Colonic mucosa (tissue), 4 donors: ENCODE data around the gene RABEP1. TPM values are rescaled to one million over a fixed set of nuclear protein-coding genes. Genes with fewer than 3 reads are reported as not detected.

ENCODE experiments used
- DNase-seq: peaks from one replicate; pipeline ENCODE4 v3.0.0-alpha.2; 2020
- H3K27ac ChIP-seq: fragments of 200-600 bp; one replicate; pipeline ENCODE4 v1.8.0; 2021
- H3K27me3 ChIP-seq: fragments of 200-600 bp; one replicate; pipeline ENCODE4 v1.8.0; 2021
- H3K36me3 ChIP-seq: fragments of 200-600 bp; one replicate; pipeline ENCODE4 v1.8.0; 2021
- H3K4me1 ChIP-seq: fragments of 200-600 bp; one replicate; pipeline ENCODE4 v1.8.0; 2021; ENCODE audit warnings: mild to moderate bottlenecking
- H3K4me3 ChIP-seq: fragments of 200-600 bp; one replicate; pipeline ENCODE4 v1.8.0; 2021
- H3K9ac ChIP-seq, 2 donors: one replicate each; pipeline ENCODE4 v1.7.0; 2013; ENCODE audit warnings: control low read depth in 2 of 2, low read depth in 2 of 2, low read length in 2 of 2
- H3K9me3 ChIP-seq: fragments of 200-600 bp; one replicate; pipeline ENCODE4 v1.8.0; 2021
- CTCF ChIP-seq: fragments of 200-600 bp; IDR thresholded peaks from one replicate; pipeline ENCODE4 v1.8.0; 2022; ENCODE audit warnings: antibody characterized with exemption, mild to moderate bottlenecking
- intact Hi-C: fragments of 100-400 bp; cut with DNase I; formaldehyde crosslinking; loops from one replicate; pipeline ENCODE4 v1.14.1; 2022
- total RNA-seq, 2 donors: library from RNA; stranded (reverse); fragmentation: NEBNext Ultra II Directional in 1 of 2; extraction: Animal tissue kit (Norgen Biotek cat#: 25700) in 1 of 2; gene quantifications; one replicate each; pipeline ENCODE4 v1.2.1, GENCODE V29; 2021
- donor health status: healthy.
- donor health status: DM: no; HTN: no; CAD: no.
- donor health status: DM: no; HTN: no; CAD: no.

The RABEP1 gene
- total RNA-seq, 2 donors from 2014 or later: 22.6 to 23.2 TPM

GRCh38 chr17:5396612-5397011, 114.5 kb downstream of the RABEP1 start:
- TF ChIP-seq CTCF: no peak
- no peak for DNase-seq
- intact Hi-C loops: no loop called here
- H3K9ac ChIP-seq: no peak overlapping the region
- peaks cover 8% of the 10 kb centered on the region for H3K36me3 ChIP-seq
- H3K27me3 ChIP-seq: no peaks in the 10 kb centered on the region
- H3K27ac ChIP-seq: no peak overlapping the region
- H3K4me1 ChIP-seq: no peaks in the 10 kb centered on the region
- no peak overlapping the region for H3K4me3 ChIP-seq
- no peaks in the 10 kb centered on the region for H3K9me3 ChIP-seq

DNA sequence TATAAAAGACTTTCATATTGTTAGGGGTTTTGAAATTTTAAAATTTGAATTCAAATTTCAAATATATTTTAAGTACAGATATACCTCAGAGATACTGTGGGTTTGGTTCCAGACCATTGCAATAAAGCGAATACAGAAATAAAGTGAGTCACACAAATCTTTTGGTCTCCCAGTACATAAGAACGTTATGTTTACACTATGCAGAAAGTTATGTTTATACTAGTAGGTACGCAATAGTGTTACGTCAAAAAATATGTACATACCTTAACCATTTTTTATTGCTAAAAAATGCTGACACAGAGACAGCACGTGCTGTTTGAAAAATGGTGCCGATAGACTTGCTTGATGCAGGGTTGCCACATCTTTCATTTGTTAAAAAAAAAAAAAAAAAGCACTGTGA, 117.7 kb downstream of the RABEP1 start:
- no peak for TF ChIP-seq CTCF
- no peaks in the 10 kb centered on the region for H3K4me1 ChIP-seq
- H3K9ac ChIP-seq: no peak overlapping the region
- H3K36me3 ChIP-seq: no peaks in the 10 kb centered on the region
- no peaks in the 10 kb centered on the region for H3K9me3 ChIP-seq
- DNase-seq: no peak
- no peaks in the 10 kb centered on the region for H3K27me3 ChIP-seq
- intact Hi-C loops: no loop called here
- H3K27ac ChIP-seq: no peak overlapping the region
- no peak overlapping the region for H3K4me3 ChIP-seq

GRCh38 chr17:5405400-5405799, 123.3 kb downstream of the RABEP1 start:
- no peak for TF ChIP-seq CTCF
- Histone ChIP-seq H3K27me3 (no peaks in the 10 kb centered on the region), H3K36me3 (peaks cover 19% of the 10 kb centered on the region), H3K27ac (no peak overlapping the region), H3K9me3 (no peaks in the 10 kb centered on the region), H3K4me1 (no peaks in the 10 kb centered on the region), H3K9ac (no peak overlapping the region), H3K4me3 (no peak overlapping the region)
- intact Hi-C loops: no loop called here
- no peak for DNase-seq

DNA sequence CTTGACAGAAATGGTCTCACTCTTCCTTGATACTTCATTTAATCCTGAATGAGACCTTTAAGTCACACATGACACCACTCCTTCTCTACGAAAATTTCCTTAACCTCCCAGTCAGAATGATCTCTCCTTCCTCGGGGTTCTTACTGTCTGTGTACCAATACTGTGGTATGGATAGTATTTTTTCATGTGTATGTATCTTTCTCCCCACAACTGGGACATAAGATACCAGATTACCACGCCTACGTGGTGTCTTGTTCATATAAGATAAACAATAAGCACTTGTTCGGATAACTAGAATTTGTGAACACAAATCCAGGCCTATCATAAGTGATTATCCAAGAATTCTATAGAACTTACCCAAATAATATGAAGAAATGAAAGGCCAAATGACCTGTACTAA, 126.1 kb downstream of the RABEP1 start:
- no peak for TF ChIP-seq CTCF
- no peaks in the 10 kb centered on the region for H3K9me3 ChIP-seq
- H3K4me3 ChIP-seq: no peak overlapping the region
- no peak overlapping the region for H3K9ac ChIP-seq
- intact Hi-C loops: no loop called here
- DNase-seq: no peak
- no peak overlapping the region for H3K27ac ChIP-seq
- H3K27me3 ChIP-seq: no peaks in the 10 kb centered on the region
- H3K36me3 ChIP-seq: peaks cover 22% of the 10 kb centered on the region
- H3K4me1 ChIP-seq: no peaks in the 10 kb centered on the region

GRCh38 chr17:5410594-5411272, 128.6 kb downstream of the RABEP1 start:
- intact Hi-C loops: no loop called here
- Histone ChIP-seq H3K9ac (no peak overlapping the region), H3K27me3 (no peaks in the 10 kb centered on the region), H3K9me3 (no peaks in the 10 kb centered on the region), H3K36me3 (peaks cover 26% of the 10 kb centered on the region), H3K4me3 (no peak overlapping the region), H3K27ac (no peak overlapping the region), H3K4me1 (peaks cover 7% of the 10 kb centered on the region)
- no peak for DNase-seq
- TF ChIP-seq CTCF: no peak
